HEK293 (cell line): ENCODE data around the gene NHSL2.

Experiments used
- CTCF ChIA-PET: fragments of 350-600 bp; formaldehyde crosslinking; extraction: SDS; loops from one replicate; lab custom pipeline; 2021; ENCODE audit warnings: antibody characterized with exemption; lab: Yijun Ruan, JAX
- POLR2A ChIA-PET: fragments of 300-600 bp; formaldehyde crosslinking; extraction: SDS; loops from one replicate; lab custom pipeline; 2020; ENCODE audit warnings: antibody characterized with exemption, inconsistent platforms; lab: Yijun Ruan, JAX
- H3K27ac ChIP-seq: fragments of 200-500 bp; sonication (Bioruptor generic); 2 replicates; pipeline ENCODE4 v1.5.1; 2014; ENCODE audit warnings: low read depth, low read length, control low read depth, inconsistent platforms; ENCODE audit errors: extremely low read depth
- H3K36me3 ChIP-seq, 2 experiments: fragments of 200-500 bp in 1 of 2; sonication (Bioruptor generic) in 1 of 2; 1 replicate in 1 of 2; 2 replicates in 1 of 2; pipeline ENCODE4 v1.5.1; 2014 to 2017; ENCODE audit warnings: inconsistent platforms in 2 of 2, low read length in 2 of 2; ENCODE audit not compliant: control insufficient read depth in 2 of 2, insufficient read depth in 1 of 2
- H3K4me1 ChIP-seq: fragments of 200-500 bp; sonication (Bioruptor generic); 2 replicates; pipeline ENCODE4 v1.5.1; 2014; ENCODE audit warnings: mild to moderate bottlenecking, low read length, inconsistent platforms; ENCODE audit not compliant: control insufficient read depth, insufficient read depth
- H3K4me3 ChIP-seq: 2 replicates; pipeline ENCODE4 v1.5.1; 2011; ENCODE audit warnings: low read depth, mild to moderate bottlenecking, control low read depth, low read length, moderate library complexity
- H3K9me3 ChIP-seq: fragments of 200-500 bp; sonication (Bioruptor generic); 2 replicates; pipeline ENCODE4 v1.5.1; 2014; ENCODE audit warnings: low read depth, low read length, inconsistent platforms; ENCODE audit not compliant: control insufficient read depth, insufficient read depth
- BCL11B ChIP-seq: fragments of 450-650 bp; formaldehyde crosslinking; IDR thresholded peaks from 2 replicates; pipeline ENCODE4 v1.5.1; 2016; ENCODE audit warnings: low read depth, missing biosample characterization, missing genetic modification characterization
- GLIS1 ChIP-seq: fragments of 450-650 bp; formaldehyde crosslinking; IDR thresholded peaks from 2 replicates; pipeline ENCODE4 v1.5.1; 2016; ENCODE audit warnings: missing biosample characterization, missing genetic modification characterization
- KLF9 ChIP-seq: fragments of 450-650 bp; formaldehyde crosslinking; IDR thresholded peaks from 2 replicates; pipeline ENCODE4 v1.5.1; 2016; ENCODE audit warnings: missing biosample characterization, missing genetic modification characterization, low read depth
- WT1 ChIP-seq: fragments of 450-650 bp; formaldehyde crosslinking; IDR thresholded peaks from 2 replicates; pipeline ENCODE4 v1.5.1; 2016; ENCODE audit warnings: missing biosample characterization, missing genetic modification characterization
- ZEB2 ChIP-seq: fragments of 450-650 bp; formaldehyde crosslinking; IDR thresholded peaks from 2 replicates; pipeline ENCODE4 v1.5.1; 2016; ENCODE audit warnings: missing biosample characterization, missing genetic modification characterization
- ZFP37 ChIP-seq: fragments of 450-650 bp; formaldehyde crosslinking; IDR thresholded peaks from 2 replicates; pipeline ENCODE4 v1.5.1; 2016; ENCODE audit warnings: missing biosample characterization, missing genetic modification characterization
- ZIC2 ChIP-seq: fragments of 450-650 bp; formaldehyde crosslinking; IDR thresholded peaks from 2 replicates; pipeline ENCODE4 v1.5.1; 2016; ENCODE audit warnings: missing biosample characterization, missing genetic modification characterization
- ZNF146 ChIP-seq: fragments of 450-650 bp; formaldehyde crosslinking; IDR thresholded peaks from 2 replicates; pipeline ENCODE4 v1.5.1; 2016; ENCODE audit warnings: missing biosample characterization, missing genetic modification characterization
- ZNF155 ChIP-seq: fragments of 450-650 bp; formaldehyde crosslinking; IDR thresholded peaks from 2 replicates; pipeline ENCODE4 v1.5.1; 2016; ENCODE audit warnings: missing biosample characterization, missing genetic modification characterization
- ZNF184 ChIP-seq: fragments of 450-650 bp; IDR thresholded peaks from 2 replicates; pipeline ENCODE4 v1.5.1; 2018; ENCODE audit warnings: missing biosample characterization, mild to moderate bottlenecking, missing genetic modification characterization
- ZNF23 ChIP-seq: fragments of 450-650 bp; formaldehyde crosslinking; IDR thresholded peaks from 2 replicates; pipeline ENCODE4 v1.5.1; 2016; ENCODE audit warnings: missing biosample characterization, missing genetic modification characterization, borderline replicate concordance
- ZNF423 ChIP-seq: fragments of 450-650 bp; formaldehyde crosslinking; IDR thresholded peaks from 2 replicates; pipeline ENCODE4 v1.5.1; 2016; ENCODE audit warnings: missing biosample characterization, missing genetic modification characterization
- ZNF501 ChIP-seq: fragments of 450-650 bp; formaldehyde crosslinking; IDR thresholded peaks from 2 replicates; pipeline ENCODE4 v1.5.1; 2016; ENCODE audit warnings: missing biosample characterization, missing genetic modification characterization
- ZNF530 ChIP-seq: fragments of 450-650 bp; formaldehyde crosslinking; IDR thresholded peaks from 2 replicates; pipeline ENCODE4 v1.5.1; 2016; ENCODE audit warnings: low read depth, missing biosample characterization, missing genetic modification characterization
- ZNF610 ChIP-seq: fragments of 450-650 bp; formaldehyde crosslinking; IDR thresholded peaks from 2 replicates; pipeline ENCODE4 v1.5.1; 2016; ENCODE audit warnings: missing biosample characterization, missing genetic modification characterization, borderline replicate concordance
- ZNF768 ChIP-seq: fragments of 450-650 bp; formaldehyde crosslinking; IDR thresholded peaks from 2 replicates; pipeline ENCODE4 v1.5.1; 2018; ENCODE audit warnings: missing biosample characterization, mild to moderate bottlenecking, missing genetic modification characterization
- ZNF792 ChIP-seq: fragments of 450-650 bp; formaldehyde crosslinking; IDR thresholded peaks from 2 replicates; pipeline ENCODE4 v1.5.1; 2016; ENCODE audit warnings: missing biosample characterization, missing genetic modification characterization
- ZNF843 ChIP-seq: fragments of 450-650 bp; formaldehyde crosslinking; IDR thresholded peaks from 2 replicates; pipeline ENCODE4 v1.5.1; 2016; ENCODE audit warnings: missing biosample characterization, missing genetic modification characterization
- TF ChIP-seq, protein P1 (sequence below): fragments of 450-650 bp; formaldehyde crosslinking; IDR thresholded peaks from 2 replicates; pipeline ENCODE4 v1.5.1; 2016; ENCODE audit warnings: missing biosample characterization, missing genetic modification characterization
- TF ChIP-seq, protein P2 (sequence below): fragments of 450-650 bp; formaldehyde crosslinking; IDR thresholded peaks from 2 replicates; pipeline ENCODE4 v1.5.1; 2016; ENCODE audit warnings: missing biosample characterization, missing genetic modification characterization, low read depth
- TF ChIP-seq, protein P3 (sequence below): fragments of 450-650 bp; formaldehyde crosslinking; IDR thresholded peaks from 2 replicates; pipeline ENCODE4 v1.5.1; 2016; ENCODE audit warnings: missing biosample characterization, missing genetic modification characterization
- TF ChIP-seq, protein P4 (sequence below): fragments of 450-650 bp; formaldehyde crosslinking; IDR thresholded peaks from 2 replicates; pipeline ENCODE4 v1.5.1; 2016; ENCODE audit warnings: missing biosample characterization, missing genetic modification characterization

NHSL2 gene

DNA sequence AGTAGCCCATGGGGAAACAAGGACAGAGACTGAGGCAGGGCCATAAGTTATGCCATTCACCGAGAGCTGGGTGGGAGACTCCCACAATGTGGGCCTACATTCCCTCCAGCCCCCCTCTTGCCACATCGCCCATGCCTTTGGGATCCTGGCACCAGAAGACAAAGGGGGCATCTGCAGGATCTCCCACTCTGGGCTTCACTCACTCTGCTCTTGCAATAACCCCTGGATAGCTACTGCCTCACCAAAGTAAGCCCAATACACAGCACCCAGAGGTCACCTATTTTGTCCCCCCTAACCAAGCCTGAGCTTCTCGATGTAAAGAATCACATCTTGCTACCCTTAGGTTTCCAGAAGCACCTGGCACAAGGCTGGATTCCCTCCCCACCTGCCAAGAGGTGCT, 221.8 kb downstream of the NHSL2 start:
- no peaks in the 10 kb centered on the region for H3K4me1 ChIP-seq
- TF ChIP-seq ZNF23 (tag by site-specific recombination) (no peak), ZEB2 (no peak), ZFP37 (tag by site-specific recombination) (no peak), ZNF768 (tag by site-specific recombination) (no peak), ZIC2 (tag by site-specific recombination) (no peak), ZNF792 (no peak), ZNF501 (tag by site-specific recombination) (no peak), ZNF146 (tag by site-specific recombination) (no peak), WT1 (tag by site-specific recombination) (no peak)
- TF ChIP-seq, protein P1, sequence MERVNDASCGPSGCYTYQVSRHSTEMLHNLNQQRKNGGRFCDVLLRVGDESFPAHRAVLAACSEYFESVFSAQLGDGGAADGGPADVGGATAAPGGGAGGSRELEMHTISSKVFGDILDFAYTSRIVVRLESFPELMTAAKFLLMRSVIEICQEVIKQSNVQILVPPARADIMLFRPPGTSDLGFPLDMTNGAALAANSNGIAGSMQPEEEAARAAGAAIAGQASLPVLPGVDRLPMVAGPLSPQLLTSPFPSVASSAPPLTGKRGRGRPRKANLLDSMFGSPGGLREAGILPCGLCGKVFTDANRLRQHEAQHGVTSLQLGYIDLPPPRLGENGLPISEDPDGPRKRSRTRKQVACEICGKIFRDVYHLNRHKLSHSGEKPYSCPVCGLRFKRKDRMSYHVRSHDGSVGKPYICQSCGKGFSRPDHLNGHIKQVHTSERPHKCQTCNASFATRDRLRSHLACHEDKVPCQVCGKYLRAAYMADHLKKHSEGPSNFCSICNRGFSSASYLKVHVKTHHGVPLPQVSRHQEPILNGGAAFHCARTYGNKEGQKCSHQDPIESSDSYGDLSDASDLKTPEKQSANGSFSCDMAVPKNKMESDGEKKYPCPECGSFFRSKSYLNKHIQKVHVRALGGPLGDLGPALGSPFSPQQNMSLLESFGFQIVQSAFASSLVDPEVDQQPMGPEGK, result no peak
- TF ChIP-seq, protein P2, sequence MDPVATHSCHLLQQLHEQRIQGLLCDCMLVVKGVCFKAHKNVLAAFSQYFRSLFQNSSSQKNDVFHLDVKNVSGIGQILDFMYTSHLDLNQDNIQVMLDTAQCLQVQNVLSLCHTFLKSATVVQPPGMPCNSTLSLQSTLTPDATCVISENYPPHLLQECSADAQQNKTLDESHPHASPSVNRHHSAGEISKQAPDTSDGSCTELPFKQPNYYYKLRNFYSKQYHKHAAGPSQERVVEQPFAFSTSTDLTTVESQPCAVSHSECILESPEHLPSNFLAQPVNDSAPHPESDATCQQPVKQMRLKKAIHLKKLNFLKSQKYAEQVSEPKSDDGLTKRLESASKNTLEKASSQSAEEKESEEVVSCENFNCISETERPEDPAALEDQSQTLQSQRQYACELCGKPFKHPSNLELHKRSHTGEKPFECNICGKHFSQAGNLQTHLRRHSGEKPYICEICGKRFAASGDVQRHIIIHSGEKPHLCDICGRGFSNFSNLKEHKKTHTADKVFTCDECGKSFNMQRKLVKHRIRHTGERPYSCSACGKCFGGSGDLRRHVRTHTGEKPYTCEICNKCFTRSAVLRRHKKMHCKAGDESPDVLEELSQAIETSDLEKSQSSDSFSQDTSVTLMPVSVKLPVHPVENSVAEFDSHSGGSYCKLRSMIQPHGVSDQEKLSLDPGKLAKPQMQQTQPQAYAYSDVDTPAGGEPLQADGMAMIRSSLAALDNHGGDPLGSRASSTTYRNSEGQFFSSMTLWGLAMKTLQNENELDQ (tag by site-specific recombination), result no peak
- H3K36me3 ChIP-seq, result no peaks in the 10 kb centered on the region
- H3K27ac ChIP-seq, result no peak overlapping the region
- no peaks in the 10 kb centered on the region for H3K9me3 ChIP-seq
- ChIA-PET CTCF (interaction anchor here (0.6 to 1.8 kb wide), 5 partner anchors 48 to 133 kb away, joined by 3 to 5 read pairs (median 4); no protein-coding TSS in a partner anchor), POLR2A (interaction anchor here (0.6 to 4.4 kb wide), 6 partner anchors 11 to 221 kb away, joined by 3 to 22 read pairs (median 3); partner anchors contain the start of gene PIN4)
- no peak overlapping the region for H3K4me3 ChIP-seq

DNA sequence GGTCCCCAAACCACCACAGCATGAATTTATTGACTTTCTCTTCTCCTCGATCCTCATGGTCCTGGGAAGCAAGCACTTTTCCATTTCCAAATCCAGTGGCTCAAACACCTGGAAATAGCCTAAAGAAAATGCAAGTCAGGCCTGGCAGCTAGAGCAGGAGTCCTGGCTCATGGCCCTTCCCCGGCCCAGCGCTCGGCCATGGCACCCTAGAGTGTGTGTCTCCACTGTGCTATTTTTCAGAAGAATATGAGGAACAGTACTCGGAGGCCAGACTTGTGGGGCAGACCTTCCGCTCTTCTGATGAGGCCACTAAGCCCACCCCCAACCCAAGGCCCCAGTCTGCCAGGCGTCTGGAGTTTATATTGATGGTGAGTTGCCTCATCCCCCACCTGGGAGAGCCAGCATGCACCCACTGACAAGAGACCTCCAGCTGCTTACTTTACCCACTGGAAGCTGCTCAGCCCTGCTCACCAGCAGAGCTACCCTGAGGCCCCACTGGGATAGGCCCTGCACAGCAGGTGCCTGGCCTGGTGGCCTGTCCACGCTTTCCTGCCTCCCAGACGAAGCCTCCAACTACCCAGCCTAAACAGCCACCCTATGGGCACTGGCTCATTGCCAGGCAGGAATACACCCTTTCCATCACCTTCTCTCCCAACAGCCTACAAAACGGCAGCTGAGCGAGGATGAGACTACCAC, 223.4 kb downstream of the NHSL2 start:
- ChIA-PET POLR2A (no interaction called here), CTCF (interaction anchor here (0.5 to 2.4 kb wide), 2 partner anchors 9 to 221 kb away, joined by 3 to 12 read pairs; no protein-coding TSS in a partner anchor)
- Histone ChIP-seq H3K36me3 (peaks cover 0 to 4% of the 10 kb centered on the region in 2 experiments; a peak in 1 of 3 replicates), H3K9me3 (no peaks in the 10 kb centered on the region), H3K4me1 (no peaks in the 10 kb centered on the region), H3K27ac (no peak overlapping the region), H3K4me3 (no peak overlapping the region)
- TF ChIP-seq KLF9 (tag by site-specific recombination) (no peak), GLIS1 (tag by site-specific recombination) (peak; percentile 96), ZIC2 (tag by site-specific recombination) (peak; percentile 98)

DNA sequence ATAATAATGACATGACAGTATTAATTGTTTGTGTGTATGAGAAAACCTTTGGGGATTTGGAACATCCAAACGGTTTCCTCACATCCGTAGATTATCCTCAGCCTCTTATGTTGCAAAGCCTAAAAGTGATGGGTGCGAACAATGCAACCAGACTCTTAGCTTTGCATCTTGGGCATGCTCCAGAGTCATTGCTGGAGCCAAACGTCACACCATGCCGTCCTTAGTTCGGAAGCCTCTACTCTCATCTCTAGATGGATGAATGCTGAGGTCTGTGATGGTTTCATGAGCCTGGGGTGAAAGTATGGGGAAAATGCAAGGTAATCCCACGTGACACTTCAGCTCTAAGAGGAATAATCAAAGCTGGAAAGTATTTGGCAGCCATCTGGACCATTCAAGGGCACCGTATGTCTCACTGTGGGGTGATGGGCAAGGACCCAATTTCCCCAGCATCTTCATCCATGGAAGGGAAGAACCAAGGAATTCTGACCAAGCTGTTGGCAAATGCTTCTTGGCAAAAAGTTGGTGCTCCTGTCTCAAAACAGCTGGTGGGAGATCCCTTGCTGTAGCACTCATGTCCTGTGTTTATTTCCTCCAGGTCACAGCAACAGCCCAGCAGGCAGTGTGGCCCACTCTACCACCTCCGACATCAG, 227.3 kb downstream of the NHSL2 start:
- no peak overlapping the region for H3K27ac ChIP-seq
- no peaks in the 10 kb centered on the region for H3K4me1 ChIP-seq
- no peak overlapping the region for H3K4me3 ChIP-seq
- no peaks in the 10 kb centered on the region for H3K9me3 ChIP-seq
- POLR2A ChIA-PET, result interaction anchor here (1.3 kb wide), 1 partner anchor 44 kb away, joined by 4 read pairs; the partner anchor contains the start of gene PIN4
- CTCF ChIA-PET, result interaction anchor here (0.9 kb wide), 1 partner anchor 10 kb away, joined by 3 read pairs; no protein-coding TSS in a partner anchor
- H3K36me3 ChIP-seq, result peaks cover 0 to 9% of the 10 kb centered on the region in 2 experiments; a peak in 1 of 3 replicates
- TF ChIP-seq ZNF843 (tag by site-specific recombination) (no peak), ZNF423 (tag by site-specific recombination) (no peak), ZNF610 (tag by site-specific recombination) (no peak), ZNF184 (tag by site-specific recombination) (no peak), BCL11B (tag by site-specific recombination) (no peak), ZNF155 (tag by site-specific recombination) (no peak), ZNF530 (tag by site-specific recombination) (no peak), ZEB2 (no peak)
- TF ChIP-seq, protein P3, sequence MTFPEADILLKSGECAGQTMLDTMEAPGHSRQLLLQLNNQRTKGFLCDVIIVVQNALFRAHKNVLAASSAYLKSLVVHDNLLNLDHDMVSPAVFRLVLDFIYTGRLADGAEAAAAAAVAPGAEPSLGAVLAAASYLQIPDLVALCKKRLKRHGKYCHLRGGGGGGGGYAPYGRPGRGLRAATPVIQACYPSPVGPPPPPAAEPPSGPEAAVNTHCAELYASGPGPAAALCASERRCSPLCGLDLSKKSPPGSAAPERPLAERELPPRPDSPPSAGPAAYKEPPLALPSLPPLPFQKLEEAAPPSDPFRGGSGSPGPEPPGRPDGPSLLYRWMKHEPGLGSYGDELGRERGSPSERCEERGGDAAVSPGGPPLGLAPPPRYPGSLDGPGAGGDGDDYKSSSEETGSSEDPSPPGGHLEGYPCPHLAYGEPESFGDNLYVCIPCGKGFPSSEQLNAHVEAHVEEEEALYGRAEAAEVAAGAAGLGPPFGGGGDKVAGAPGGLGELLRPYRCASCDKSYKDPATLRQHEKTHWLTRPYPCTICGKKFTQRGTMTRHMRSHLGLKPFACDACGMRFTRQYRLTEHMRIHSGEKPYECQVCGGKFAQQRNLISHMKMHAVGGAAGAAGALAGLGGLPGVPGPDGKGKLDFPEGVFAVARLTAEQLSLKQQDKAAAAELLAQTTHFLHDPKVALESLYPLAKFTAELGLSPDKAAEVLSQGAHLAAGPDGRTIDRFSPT (tag by site-specific recombination), result no peak
- TF ChIP-seq, protein P4, sequence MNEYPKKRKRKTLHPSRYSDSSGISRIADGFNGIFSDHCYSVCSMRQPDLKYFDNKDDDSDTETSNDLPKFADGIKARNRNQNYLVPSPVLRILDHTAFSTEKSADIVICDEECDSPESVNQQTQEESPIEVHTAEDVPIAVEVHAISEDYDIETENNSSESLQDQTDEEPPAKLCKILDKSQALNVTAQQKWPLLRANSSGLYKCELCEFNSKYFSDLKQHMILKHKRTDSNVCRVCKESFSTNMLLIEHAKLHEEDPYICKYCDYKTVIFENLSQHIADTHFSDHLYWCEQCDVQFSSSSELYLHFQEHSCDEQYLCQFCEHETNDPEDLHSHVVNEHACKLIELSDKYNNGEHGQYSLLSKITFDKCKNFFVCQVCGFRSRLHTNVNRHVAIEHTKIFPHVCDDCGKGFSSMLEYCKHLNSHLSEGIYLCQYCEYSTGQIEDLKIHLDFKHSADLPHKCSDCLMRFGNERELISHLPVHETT, result no peak
